HG03139 (cell line): ENCODE data around the gene URGCP.

Source experiments
- ATAC-seq: cut with Tn5 transposase; IDR thresholded peaks from one replicate; pipeline ENCODE4 v1.9.1; 2021; ENCODE audit not compliant: unreplicated experiment

URGCP gene, protein sequence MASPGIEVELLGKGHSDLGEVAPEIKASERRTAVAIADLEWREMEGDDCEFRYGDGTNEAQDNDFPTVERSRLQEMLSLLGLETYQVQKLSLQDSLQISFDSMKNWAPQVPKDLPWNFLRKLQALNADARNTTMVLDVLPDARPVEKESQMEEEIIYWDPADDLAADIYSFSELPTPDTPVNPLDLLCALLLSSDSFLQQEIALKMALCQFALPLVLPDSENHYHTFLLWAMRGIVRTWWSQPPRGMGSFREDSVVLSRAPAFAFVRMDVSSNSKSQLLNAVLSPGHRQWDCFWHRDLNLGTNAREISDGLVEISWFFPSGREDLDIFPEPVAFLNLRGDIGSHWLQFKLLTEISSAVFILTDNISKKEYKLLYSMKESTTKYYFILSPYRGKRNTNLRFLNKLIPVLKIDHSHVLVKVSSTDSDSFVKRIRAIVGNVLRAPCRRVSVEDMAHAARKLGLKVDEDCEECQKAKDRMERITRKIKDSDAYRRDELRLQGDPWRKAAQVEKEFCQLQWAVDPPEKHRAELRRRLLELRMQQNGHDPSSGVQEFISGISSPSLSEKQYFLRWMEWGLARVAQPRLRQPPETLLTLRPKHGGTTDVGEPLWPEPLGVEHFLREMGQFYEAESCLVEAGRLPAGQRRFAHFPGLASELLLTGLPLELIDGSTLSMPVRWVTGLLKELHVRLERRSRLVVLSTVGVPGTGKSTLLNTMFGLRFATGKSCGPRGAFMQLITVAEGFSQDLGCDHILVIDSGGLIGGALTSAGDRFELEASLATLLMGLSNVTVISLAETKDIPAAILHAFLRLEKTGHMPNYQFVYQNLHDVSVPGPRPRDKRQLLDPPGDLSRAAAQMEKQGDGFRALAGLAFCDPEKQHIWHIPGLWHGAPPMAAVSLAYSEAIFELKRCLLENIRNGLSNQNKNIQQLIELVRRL

DNA sequence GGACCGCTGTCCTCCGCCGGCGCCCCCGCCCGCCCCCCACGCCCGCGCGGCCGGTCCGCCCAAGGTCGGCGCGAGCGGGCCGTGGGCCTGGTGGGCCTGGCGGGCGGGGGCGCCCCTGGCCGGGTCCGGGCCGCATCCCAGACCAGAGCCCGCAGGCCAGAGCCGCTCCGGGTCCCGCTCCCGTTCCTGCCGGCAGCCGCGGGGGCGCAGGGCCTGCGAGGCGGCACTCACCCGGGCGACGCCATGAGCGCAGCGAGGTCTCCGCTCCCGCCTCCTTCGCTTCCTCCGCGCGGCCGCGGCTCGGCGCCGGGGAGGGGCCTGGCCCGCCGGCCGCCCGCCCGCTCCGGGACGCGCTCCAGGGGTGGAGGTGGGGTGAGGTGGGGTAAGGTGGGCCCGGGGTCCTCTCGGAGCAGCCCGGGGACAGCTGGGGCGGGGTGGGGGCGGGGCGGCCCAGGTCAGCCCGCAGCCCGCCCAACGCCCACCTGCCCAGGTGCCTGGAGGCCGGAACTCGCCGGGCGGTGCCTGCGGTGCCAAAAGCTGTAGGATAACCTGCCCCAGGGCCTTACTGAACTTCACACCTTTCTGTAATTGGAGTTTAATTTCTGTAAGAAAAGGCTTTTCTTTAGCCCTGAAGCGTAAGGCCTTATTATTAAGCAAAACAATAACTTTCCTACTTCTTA is at the start of gene URGCP:
Gene URGCP (minus strand): TSS at position 266 of the 680 bp plus-strand sequence. CDS start 21 bp downstream, at position 245.
- ATAC-seq: peak; percentile 77

GRCh38 chr7:43956027-43956426 is 49.6 kb upstream of the URGCP start:
- ATAC-seq: no peak

- peak; percentile 55 for ATAC-seq
These were observed 48.3 kb upstream of the URGCP start for GRCh38 chr7:43954524-43955228.

DNA sequence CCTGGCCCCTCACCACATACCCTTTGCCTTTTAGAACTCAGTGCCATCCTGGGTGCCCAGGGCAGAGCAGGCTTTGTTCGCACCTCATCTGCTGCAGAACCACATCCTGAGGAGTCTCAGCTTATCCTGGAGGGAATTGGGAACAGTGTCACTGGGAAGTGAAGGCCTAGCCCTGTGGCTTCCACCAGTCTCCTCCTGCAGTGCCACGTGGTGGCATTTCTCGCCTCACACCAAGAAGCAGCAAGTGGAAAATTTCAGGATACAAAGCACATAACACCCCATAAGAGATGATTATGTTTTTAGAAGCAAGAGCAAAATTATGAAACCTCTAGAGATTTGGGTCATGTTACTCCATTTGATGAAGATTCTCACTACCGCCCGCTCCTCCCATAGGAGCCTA is 46.7 kb upstream of the URGCP start:
- ATAC-seq: no peak

DNA sequence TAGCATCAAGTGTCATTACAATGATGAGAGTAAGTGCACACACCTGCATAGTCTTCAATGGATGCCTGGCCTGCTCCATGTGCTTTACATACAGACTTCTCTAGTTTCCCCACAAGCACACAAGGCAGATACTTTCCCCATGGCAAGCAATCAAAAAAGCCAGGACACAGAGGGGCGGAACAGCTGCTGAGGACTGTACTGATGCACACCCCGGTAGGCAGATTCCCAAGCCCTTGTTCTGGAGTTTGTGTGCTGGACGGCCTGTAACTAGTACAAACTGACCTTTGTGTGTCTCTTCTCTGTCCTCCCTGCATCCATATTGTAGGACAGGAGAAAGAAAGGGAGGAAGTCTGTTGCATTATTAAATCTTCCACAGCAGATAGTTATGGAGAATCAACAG is 45.6 kb upstream of the URGCP start:
- ATAC-seq: no peak

GRCh38 chr7:43944286-43944685 is 37.9 kb upstream of the URGCP start:
- ATAC-seq: no peak

GRCh38 chr7:43943417-43944187 is 37.2 kb upstream of the URGCP start:
- no peak for ATAC-seq

DNA sequence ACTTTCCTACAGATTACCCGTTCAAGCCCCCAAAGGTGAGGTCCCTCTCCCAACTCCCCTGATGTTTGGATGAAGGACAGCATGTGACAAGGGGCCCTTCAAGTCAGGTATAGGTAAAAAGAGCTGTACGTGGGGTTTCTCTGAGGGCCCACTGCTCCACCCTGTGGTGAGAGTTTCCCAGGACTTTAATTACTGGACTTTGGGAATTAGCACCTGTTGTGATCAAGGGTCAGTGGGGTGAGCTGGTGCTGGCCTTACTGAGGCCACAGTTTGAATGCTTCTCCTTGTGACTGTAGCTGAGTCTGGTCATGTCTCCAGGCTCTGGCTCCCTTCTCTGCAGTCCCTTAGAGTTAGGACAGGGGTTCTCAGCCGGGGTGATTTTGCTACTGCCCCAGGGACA is 36.6 kb upstream of the URGCP start:
- ATAC-seq: no peak

DNA sequence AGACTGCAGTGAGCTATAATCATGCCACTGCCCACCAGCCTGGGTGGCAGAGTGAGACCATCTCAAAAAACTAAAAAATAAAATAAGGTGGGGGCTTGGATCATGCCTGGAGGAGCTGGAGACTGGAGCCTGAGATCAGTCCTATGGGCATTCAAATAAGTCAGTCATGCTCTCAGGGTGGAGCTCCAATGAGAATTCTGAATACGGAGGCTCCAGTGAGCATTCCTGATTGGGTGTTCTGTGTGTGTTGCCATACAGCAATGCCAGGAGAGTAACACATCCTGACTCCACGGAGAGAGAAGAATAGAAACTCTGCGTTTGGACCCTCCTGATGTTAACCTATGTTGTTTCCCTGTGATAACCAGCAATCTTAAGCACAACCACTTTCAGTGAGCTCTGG is 35.9 kb upstream of the URGCP start:
- ATAC-seq: no peak

DNA sequence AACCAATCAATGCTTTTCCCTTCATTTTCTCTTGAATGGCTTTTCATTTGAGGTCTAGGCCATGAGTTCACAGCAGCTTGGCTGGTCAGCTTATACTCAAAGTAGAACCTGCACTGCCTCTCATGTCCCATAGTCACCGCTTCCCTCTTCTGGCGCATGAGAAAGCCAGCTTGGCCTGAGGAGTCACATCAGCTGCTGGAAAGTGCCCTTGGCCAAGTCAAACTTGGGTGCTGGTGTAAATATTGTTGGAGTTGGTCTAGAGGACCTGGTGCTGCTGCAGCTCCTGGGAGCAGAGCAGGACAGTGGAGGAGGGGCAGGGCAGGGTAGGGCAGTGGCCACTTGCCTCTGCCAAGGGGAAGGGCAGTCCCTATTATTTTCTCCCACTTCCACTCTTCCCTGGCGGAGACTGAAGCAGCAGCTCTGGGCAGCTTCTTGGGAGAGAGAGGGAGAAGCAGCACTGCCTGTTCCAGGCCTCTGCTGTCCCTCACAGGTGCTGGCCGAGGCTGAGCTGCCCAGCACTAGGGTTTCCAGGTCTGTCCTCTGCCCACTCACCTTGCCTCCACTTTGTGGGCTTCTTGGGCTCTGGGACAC is 32.6 kb upstream of the URGCP start:
- no peak for ATAC-seq

DNA sequence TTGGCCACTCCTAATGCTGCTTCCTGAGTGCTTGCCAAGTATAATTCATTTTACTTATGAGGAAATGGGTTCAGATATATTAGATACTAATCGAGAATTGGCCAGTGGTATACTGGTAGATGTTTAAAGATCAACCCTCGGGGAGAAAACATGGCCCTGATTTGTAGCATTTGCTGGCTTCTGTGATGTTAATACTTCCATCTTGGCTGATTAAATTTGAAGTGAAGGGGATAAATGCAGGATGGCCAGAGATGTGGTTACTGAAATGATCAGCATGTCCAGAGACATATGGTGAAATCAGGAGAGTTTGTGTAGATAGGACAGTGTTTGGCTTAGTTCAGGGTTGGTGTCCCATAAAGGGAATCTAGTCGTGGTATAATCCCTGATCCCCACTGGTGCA is 31.0 kb upstream of the URGCP start:
- no peak for ATAC-seq

GRCh38 chr7:43933902-43934560 is 27.6 kb upstream of the URGCP start:
- ATAC-seq: no peak

DNA sequence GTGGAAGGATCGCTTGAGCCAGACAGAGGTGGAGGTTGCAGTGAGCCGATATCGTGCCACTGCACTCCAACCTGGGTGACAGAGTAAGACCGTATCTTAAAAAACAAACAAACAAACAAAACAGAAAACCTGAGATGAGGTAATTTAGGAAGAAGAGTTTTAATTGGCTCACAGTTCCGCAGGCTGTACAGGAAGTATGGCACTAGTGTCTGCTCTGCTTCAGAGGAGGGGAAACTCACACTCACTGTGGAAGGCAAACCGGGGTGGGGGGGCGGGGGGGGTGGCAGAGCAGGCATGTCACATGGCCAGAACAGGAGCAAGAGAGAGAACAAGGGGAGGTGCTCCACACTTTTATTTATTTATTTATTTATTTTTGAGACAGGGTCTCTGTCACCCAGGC is 24.9 kb upstream of the URGCP start:
- ATAC-seq: no peak

DNA sequence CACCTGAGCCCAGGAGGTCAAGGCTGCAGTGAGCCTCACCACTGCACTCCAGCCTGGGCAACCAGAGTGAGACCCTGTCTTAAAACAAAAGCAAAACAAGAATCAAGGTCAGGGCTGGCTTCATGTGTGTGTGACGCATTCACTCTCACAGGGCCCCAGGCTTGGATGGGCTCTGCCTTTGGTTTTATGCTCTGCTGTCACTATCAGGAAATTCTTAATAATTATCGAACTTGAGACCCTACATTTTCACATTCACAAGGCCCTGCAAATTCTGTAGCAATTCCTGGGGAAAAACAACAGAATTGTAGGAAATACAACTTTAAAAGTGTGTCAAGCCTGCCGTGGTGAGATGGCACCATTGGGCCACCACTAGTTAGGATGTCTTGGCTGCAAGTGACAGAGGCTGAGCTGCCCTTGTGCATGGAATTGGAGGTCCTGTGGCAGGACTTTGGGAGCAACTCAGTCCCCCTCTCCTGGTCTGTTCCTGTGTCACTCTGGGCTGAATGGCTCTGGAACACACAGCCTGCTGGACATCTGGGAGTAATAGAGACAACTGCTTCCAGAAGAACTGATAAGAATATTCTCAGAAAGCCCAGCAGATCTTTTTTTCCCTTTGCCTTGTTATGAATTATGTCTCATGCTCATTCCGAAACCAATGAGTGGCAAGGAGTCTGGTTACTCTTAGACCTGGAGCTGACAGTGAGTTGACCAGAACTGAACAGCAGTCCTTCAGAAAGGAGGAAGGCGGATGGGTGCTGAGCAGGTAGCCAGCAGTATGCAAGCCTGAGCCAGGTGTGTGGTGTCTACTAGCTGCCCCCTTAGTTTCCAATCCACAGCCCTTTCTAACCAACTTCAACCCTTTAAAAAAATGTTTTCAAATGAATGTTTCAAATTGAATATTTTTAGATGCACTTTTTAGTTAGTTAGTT is 23.4 kb upstream of the URGCP start:
- no peak for ATAC-seq

DNA sequence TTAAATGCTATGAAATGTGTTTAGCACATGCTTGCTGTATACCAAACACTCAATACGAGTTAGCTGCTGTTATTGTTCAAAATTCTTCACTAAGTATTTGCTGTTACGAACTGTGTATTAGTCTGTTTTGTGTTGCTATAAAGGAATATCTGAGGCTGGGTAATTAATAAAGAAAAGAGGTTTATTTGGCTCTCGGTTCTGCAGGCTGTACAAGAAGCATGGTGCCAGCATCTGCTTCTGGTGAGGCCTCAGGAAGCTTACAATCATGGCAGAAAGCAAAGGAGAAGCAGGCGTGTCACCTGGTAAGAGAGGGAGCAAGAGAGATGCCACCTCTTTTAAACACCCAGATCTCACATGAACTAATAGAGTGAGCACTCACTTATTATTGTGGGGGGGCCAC is 21.4 kb upstream of the URGCP start:
- ATAC-seq: no peak

GRCh38 chr7:43926798-43927123 is 20.4 kb upstream of the URGCP start:
- ATAC-seq: no peak

DNA sequence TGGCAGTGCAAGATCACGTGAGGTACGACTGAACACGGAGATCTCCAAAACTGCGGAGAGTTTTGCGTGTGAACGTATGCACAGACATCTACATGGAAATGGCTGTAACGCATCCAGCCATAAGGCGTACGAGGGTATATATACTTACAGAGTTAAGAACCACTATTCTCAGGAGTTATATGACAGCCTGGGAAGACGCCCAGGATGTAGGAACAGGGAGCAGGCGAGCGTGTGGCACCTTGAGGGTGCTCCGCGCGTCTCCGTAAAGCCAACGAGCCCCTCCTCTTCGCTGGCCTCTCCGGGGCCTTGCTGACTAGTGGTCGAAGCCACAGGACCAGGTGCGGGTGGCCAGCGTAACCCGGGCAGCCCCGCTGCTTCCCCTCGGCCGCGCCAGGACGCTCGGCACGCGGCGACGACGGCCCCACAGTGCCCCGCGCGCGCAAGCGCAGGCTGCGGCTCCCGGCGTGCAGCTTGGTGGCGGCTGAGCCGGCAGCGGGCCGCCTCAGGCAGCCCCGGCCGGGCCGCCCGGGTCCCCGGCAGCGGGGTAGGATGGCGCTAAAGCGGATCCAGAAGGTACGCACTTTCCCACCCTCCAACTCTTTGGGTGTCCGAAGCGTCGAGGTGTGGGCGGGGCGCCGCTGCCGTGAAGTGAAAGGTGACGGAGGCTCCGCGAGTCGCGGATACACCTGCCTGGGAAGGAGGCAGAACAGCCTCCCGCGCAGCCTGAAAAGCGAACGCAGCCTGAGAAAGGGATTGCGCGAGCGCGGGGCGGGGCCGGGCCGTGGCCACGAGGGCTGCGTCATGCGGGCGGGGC is 19.8 kb upstream of the URGCP start, which contains the start of gene UBE2D4:
Gene UBE2D4 (plus strand): TSS at position 453 of the 814 bp plus-strand sequence. CDS start 97 bp downstream, at position 550.
- peak; percentile 80 for ATAC-seq
